ENCODE measurements around the gene LYRM4. TPM values are rescaled to one million over a fixed set of nuclear protein-coding genes. Genes with fewer than 3 reads are reported as not detected.

LYRM4 gene
- total RNA-seq, 1 experiment from 2014 or later, result 44.3 TPM

DNA sequence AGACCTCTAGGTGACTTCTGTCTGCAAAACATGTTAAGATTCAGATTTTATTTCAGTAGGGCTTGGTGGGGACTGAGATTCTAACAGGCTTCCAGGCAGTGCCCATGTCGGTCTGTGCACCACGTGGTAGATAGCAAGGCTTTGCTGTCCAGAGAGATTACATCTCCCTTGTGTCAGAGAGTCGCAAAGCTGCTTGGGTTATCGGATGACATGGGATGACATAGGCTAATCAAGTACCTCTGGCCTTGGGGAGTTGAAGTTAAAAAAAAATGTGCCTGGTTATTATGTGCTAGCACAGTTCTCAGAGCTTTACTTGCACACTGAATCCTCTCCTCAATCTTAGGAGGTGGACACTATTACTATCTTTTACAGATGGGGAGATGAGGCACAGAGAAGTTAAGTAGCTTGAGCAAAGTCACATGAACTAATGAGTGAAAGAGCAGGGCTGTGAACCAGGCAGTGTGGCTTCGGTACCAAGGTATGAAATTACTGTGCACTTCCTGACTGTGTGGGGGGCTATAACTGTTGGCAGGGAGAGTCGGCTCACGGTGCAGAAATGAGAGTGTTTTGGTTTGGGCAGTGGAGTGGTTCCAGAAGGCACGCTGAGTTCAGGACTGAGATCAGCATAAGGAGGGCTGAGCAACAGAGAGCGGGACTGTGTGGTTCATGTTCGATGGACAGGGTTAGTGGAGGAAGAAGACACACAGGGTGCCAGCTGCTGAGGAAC, 41.6 kb upstream of the LYRM4 start:
- WGBS (ENCODE audit: extremely low coverage, insufficient read length, low lambda C conversion rate), result no CpG with 5 or more reads among the region's 10 CpGs
- Histone ChIP-seq H3K27me3 (ENCODE audit: insufficient read depth, low read length) (no peaks in the 10 kb centered on the region), H2BK12ac (ENCODE audit: insufficient read length, low read depth, low read length) (no peak overlapping the region), H2BK5ac (ENCODE audit: insufficient read length, low read length) (no peak overlapping the region), H3K14ac (ENCODE audit: insufficient read depth, low read length) (no peak overlapping the region), H3K4me1 (ENCODE audit: insufficient read depth, low read length) (no peaks in the 10 kb centered on the region), H3K23ac (ENCODE audit: insufficient read length, low read depth, low read length) (no peak overlapping the region), H3K56ac (ENCODE audit: insufficient read length, low read depth, low read length) (no peak overlapping the region), H3K18ac (ENCODE audit: insufficient read length, low read depth, low read length) (no peak overlapping the region), H3K27ac (ENCODE audit: insufficient read length, low read depth, low read length) (no peak overlapping the region), H3K79me2 (ENCODE audit: insufficient read depth, low read length) (no peaks in the 10 kb centered on the region), H3T11ph (ENCODE audit: low read length) (no peak overlapping the region), H4K8ac (replicated peaks; ENCODE audit: insufficient read length, low read depth, low read length) (no peak overlapping the region), H2BK15ac (ENCODE audit: low read depth, low read length) (no peak overlapping the region), H3K4me2 (ENCODE audit: insufficient read depth, insufficient read length, low read length) (no peak overlapping the region), H3K9me3 (ENCODE audit: control insufficient read depth, low read depth, low read length) (no peaks in the 10 kb centered on the region), H3K23me2 (ENCODE audit: insufficient read length, low read depth, low read length, poor library complexity, severe bottlenecking) (no peaks in the 10 kb centered on the region), H2BK120ac (ENCODE audit: low read depth, low read length, poor library complexity, severe bottlenecking) (no peak overlapping the region), H2BK20ac (ENCODE audit: low read depth, low read length, poor library complexity, severe bottlenecking) (no peak overlapping the region), H2AK5ac (ENCODE audit: insufficient read length, low read length) (no peak overlapping the region), H2AFZ (ENCODE audit: low read length) (no peak overlapping the region), H3K4ac (ENCODE audit: low read depth, low read length) (no peak overlapping the region), H3K79me1 (ENCODE audit: insufficient read depth, low read depth, low read length, poor library complexity, severe bottlenecking) (no peaks in the 10 kb centered on the region), H4K5ac (ENCODE audit: insufficient read length, low read depth, low read length) (no peak overlapping the region), H4K91ac (ENCODE audit: insufficient read length, low read depth, low read length) (no peak overlapping the region), H4K20me1 (ENCODE audit: control insufficient read depth, insufficient read depth, insufficient read length) (no peaks in the 10 kb centered on the region), H3K9ac (ENCODE audit: extremely low read depth, insufficient read length, low read length) (no peak overlapping the region)
- peak overlapping the region in 1 of 3 experiments; percentile 0; a peak in 1 of 7 replicates for H3K27ac Mint-ChIP-seq
- no peaks in the 10 kb centered on the region; a peak in 1 of 7 replicates for H3K36me3 Mint-ChIP-seq (ENCODE audit: insufficient read depth in 1 of 3, low read depth in 3 of 3)
- no peaks in the 10 kb centered on the region for H3K9me3 Mint-ChIP-seq
- H3K4me3 Mint-ChIP-seq, result no peak overlapping the region
- no peak for DNase-seq
- TF ChIP-seq CTCF (conservative IDR thresholded peaks at IDR 0.05), result no peak
- peaks cover 6 to 15% of the 10 kb centered on the region in 2 experiments for H3K4me1 Mint-ChIP-seq
- peaks cover 7% of the 10 kb centered on the region for H3K27me3 Mint-ChIP-seq (ENCODE audit: low read depth)

All from H9 (cell line).